ENCODE results near the gene PRKACA.
A peak's percentile ranks its signal among the peaks of the same experiment; 100 is the strongest.
"Not testable (repeated sequence)": the region's sequence is repeated elsewhere in the genome, so short reads cannot be mapped to it uniquely, and the experiment has no call there.

Gene PRKACA

GRCh38 chr19:14063105-14063504, 54.5 kb downstream of the PRKACA start:
- no peak for DNase-seq

- no peak for DNase-seq
Observed at GRCh38 chr19:14062558-14062855, 55.1 kb downstream of the PRKACA start.

GRCh38 chr19:14061751-14062557, 55.6 kb downstream of the PRKACA start, which contains the start of gene PALM3:
TSS of gene PALM3 (minus strand) at chr19:14062076. CDS start at chr19:14061980, 96 bp downstream.
- DNase-seq, result no peak

DNA sequence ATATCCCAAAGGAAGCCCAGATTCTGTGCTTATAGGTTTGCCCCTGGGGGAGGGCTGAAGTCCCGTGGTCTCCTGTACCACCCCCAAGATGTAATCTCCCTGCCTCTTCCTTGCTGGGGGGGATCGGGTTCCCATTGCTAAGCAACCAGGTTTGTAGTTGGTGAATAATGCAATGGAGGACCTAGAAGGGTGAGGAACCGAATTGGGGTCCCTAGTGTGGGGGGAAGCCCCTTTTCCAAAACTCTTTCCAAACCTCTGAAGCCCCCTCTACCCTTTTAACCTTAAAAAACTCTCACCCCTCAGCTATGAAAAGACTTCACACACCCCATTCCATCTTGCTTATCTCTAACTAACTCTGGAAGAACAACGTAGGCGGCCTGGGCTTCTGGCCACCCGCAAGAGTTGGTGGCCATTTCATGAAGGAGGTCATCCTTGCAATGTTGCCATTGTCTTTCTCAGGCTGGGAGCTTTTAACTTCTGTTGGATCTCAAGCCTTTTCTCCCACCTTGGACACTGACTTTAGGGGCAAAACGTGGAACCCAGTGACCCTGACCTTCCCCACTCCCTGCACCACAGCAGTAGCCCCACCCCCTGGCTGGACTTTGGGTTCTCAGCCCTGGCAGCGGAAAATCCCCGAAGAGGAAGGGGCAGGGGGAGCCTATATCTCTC, 56.3 kb downstream of the PRKACA start:
- no peak for DNase-seq

DNA sequence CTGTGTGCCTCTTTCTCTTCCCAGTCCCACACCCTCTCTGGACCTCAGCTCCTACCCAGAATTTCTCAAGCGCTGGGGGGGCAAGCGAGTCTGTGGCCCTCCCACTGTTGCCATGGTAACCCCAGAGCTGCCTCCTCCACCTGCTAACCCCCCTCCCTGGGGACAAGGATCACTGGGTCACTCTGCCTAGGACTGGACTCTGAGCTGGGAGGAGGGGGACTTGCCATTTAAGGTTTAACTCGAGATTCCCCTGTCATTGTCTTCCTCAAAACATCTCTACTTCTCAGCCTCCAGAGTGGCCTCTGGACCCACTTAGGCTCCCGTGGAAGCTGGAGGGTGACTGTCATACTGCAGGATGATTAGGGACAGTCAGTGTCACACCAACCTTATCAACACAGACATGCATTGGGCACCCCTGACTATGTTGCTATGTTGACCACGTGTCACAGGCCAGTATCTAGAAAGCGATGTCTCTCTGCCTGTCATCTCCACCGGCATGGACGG, 57.9 kb downstream of the PRKACA start:
- DNase-seq, result no peak

DNA sequence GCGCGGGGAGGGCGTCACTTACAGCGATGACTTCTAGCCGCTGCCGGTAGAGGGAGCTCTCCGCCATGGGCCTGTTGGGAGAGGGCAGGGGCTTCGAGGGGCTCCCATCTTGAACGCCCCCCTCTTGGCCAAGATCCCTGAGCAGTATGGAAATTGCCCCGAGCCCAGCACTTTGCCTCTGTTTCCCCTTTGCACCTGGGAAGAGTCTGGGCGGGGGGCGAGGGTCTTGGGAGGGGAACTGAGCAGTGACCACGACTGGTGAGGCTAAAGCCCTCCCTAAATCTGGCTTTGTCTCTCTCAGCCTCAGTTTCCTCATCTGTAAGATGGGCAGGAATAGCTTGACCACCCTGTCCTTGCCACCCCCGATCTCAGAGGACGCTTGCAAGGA, 58.5 kb downstream of the PRKACA start:
- peak; percentile 63 for DNase-seq

DNA sequence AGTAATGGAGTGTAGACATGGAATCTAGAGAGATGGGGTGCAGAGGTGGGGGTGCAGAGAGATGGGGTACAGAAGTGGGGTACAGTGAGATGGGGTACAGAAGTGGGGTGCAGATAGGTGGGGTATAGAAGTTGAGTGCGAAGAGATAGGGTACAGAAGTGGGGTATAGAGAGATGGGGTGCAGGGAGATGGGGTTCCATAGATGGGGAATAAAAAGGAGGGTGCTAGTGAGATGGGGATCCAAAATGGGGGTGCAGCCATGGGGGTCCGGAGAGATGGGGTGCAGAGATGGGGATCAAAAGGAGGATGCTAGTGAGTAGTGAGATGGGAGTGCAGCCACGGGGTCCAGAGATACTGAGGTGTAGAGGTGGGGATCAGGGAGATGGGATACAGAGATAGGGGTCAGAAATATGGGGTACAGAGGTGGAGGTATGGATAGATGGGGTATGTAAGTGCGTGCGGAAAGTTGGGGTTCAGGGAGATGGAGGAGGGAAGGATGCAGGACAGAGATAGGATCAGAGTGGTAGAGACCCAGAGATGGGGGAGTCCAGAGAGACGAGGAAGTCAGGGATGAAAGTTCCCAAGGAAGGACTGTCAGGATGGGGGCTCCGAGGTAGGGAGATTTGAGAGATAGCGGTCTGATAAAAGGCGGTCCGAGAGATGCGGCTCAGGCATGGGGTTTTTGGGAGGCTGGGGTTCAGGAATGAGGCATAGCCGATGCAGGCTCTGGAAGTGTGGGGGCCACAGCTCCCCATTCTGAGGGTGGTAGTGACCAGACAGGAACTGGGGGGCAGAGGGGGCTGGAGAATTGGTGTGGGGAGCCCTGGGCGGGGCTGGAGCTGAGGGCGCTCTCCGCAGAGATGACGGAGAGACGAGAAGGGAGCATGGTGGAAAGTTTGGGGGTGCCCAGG, 59.1 kb downstream of the PRKACA start:
- DNase-seq, result no peak

DNA sequence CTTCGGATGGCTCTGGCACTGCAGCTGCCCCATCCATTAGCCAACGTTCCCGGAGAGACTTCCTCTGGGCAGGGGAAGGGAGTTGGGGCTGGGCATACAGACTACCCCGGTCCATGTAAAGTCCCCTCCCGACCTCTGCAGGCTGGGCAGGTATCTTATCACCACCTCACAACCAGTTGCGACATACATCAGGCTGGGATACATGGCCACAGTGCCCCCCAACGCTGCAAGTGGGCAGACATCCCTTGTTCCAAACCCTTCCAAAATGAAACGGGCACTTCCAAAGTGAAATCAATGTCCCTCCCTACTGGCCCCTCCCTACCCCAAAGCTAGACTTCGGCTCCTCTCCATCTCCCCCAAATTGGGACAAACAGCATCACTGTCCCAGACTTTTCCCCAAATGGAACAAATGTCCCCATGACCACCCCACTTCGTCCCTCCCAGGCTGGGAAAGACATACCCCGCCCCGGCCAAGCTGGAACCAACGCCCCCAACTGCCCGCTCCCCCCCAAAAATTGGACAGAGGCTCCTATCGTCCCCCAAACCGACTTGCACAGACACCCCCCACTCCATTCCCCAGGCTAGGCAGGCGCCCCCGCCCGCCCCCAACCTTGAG, 60.7 kb downstream of the PRKACA start:
- DNase-seq, result no peak

GRCh38 chr19:14056069-14056666, 61.4 kb downstream of the PRKACA start:
- DNase-seq, result no peak

- DNase-seq, result no peak
Observed at GRCh38 chr19:14055396-14055795, 62.2 kb downstream of the PRKACA start.

- no peak for DNase-seq
Observed at GRCh38 chr19:14054721-14055120, 62.8 kb downstream of the PRKACA start.

DNA sequence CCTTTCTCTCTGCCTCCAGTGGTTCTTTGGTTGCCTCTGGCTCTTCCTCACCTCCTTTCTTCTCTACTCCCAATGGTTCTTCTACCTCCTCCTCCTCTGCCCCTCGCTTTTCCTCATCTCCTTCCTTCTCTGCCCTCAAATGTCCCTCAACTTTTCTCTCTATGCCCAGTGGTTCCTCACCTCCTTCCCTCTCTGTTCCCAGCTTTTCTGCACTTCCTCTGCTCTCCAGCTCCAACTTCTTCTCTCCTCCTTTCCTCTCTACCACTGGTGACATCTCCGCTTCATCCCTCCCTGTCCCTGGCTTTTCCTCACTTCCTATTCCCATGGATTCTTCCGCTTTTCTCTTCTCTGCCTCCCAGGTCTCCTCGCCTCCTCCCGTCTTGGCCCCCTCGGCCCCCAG, 63.5 kb downstream of the PRKACA start:
- DNase-seq, result no peak

- DNase-seq, result no peak
Observed at GRCh38 chr19:14053500-14053899, 64.1 kb downstream of the PRKACA start.

DNA sequence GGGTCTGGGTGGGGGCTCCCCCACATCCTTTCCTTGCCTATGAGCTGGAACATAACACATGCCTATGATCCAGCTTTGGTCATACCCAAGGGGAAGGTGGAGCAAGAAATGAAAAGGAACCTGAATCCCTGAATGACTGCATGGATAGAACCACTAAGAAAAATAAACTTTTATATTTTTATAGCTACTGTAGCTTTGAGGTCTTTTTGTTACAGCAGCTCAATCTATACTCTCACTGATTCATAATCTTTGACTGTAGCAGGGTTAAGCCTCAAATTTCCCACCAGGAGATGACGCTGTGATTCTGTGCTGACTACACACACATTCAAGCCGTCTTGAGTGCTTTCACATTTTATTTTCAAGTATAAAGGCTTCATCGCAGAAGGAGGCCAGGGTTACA, 64.5 kb downstream of the PRKACA start:
- no peak for DNase-seq

DNA sequence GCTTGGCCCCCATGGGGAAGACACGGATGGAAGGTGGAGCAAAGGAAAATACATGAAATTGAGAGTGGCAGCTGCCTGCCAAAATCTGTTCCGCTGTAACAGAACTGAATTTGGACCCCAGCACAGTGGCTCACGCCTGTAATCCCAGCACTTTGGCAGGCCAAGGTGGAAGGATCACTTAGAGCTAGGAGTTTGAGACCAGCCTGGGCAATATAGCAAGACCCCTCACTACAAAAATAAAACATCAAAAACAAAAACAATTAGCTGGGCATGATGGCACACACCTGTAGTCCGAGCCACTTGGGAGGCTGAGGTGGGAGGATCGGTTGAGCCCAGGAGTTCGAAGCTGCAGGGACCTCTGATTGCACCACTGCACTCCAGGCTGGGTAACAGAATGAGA, 65.1 kb downstream of the PRKACA start:
- no peak for DNase-seq

DNA sequence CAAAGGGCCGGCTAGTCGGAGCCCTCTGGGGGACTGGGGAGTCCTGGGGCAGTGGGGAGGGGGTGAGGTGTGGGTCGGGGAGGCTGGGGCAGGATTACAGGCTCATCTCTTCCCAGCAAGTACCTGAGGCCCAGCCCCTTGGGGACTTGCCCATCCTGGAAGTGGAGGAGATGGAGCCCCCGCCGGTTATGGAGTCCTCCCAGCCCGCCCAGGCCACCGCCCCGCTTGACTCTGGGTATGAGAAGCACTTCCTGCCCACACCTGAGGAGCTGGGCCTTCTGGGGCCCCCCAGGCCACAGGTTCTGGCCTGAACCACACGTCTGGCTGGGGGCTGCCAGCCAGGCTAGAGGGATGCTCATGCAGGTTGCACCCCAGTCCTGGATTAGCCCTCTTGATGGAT, 65.6 kb downstream of the PRKACA start:
- no peak for DNase-seq

DNA sequence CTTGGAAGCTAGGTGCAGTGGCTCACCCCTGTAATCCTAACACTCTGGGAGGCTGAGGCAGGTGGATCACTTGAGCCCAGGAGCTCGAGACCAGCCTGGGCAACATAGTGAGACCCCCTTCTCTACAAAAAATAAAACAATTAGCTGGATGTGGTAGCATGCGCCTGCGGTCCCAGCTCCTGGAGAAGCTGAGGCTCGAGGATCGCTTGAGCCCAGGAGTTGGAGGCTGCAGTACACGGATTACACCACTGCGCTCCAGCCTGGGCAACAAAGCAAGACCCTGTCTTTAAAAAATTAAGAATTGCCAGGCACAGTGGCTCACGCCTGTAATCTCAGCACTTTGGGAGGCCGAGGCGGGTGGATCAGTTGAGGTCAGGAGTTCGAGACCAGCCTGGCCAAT, 66.6 kb downstream of the PRKACA start:
- DNase-seq, result not testable (repeated sequence)

- DNase-seq, result no peak
Observed at GRCh38 chr19:14050512-14050911, 67.0 kb downstream of the PRKACA start.

- DNase-seq, result peak; percentile 82
Observed at GRCh38 chr19:14048443-14049153, 69.0 kb downstream of the PRKACA start.

DNA sequence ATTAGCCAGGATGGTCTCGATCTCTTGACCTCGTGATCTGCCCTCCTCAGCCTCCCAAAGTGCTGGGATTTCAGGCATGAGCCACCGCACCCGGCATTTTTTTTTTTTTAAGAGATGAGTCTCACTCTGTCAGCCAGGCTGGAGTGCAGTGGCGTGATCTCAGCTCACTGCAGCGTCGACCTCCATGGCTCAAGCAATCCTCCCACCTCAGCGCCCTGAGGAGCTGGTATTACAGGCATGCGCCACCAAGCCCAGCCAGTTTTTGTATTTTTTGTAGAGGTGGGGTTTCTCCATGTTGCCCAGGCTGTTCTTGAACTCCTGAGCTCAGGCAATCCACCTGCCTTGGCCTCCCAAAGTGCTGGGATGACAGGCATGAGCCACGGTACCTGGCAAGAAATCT, 69.7 kb downstream of the PRKACA start:
- not testable (repeated sequence) for DNase-seq
